KBM-7 (cell line): ENCODE measurements around the gene EGFR.

Experiments
- DNase-seq: peaks from one replicate; pipeline ENCODE4 v3.0.0-alpha.2; 2015
- in situ Hi-C: fragments of 300-500 bp; cut with MboI; formaldehyde crosslinking; loops from 2 replicates; pipeline ENCODE4 v1.14.3; 2020; ENCODE audit warnings: low sequenced_read_pairs, low pct_unique_long_range_greater_than_20kb, mixed read lengths

EGFR gene

GRCh38 chr7:55132550-55132889, 113.7 kb downstream of the EGFR start:
- in situ Hi-C loops, result no loop called here
- no peak for DNase-seq

GRCh38 chr7:55132890-55133551, 114.2 kb downstream of the EGFR start:
- DNase-seq, result no peak

GRCh38 chr7:55133630-55134358, 115.0 kb downstream of the EGFR start:
- no peak for DNase-seq
- in situ Hi-C loops, result no loop called here

More at GRCh38 chr7:55132890-55133551, 114.2 kb downstream of the EGFR start:
- in situ Hi-C loops, result no loop called here

- no peak for DNase-seq
Measured at GRCh38 chr7:55134359-55134725, 115.5 kb downstream of the EGFR start.

GRCh38 chr7:55134786-55135185, 116.0 kb downstream of the EGFR start:
- no peak for DNase-seq
- in situ Hi-C loops, result no loop called here

More at GRCh38 chr7:55134359-55134725, 115.5 kb downstream of the EGFR start:
- in situ Hi-C loops, result no loop called here

GRCh38 chr7:55135462-55135861, 116.6 kb downstream of the EGFR start:
- DNase-seq, result no peak
- in situ Hi-C loops, result no loop called here

GRCh38 chr7:55138663-55139062, 119.8 kb downstream of the EGFR start:
- DNase-seq, result no peak
- in situ Hi-C loops, result no loop called here

- DNase-seq, result no peak
- in situ Hi-C loops, result no loop called here
Measured at GRCh38 chr7:55140221-55140940, 121.6 kb downstream of the EGFR start.

GRCh38 chr7:55140941-55141278, 122.1 kb downstream of the EGFR start:
- no peak for DNase-seq
- in situ Hi-C loops, result no loop called here

GRCh38 chr7:55142919-55143600, 124.2 kb downstream of the EGFR start:
- in situ Hi-C loops, result no loop called here
- DNase-seq, result no peak

GRCh38 chr7:55144333-55145317, 125.8 kb downstream of the EGFR start:
- in situ Hi-C loops, result no loop called here

GRCh38 chr7:55145606-55146005, 126.8 kb downstream of the EGFR start:
- in situ Hi-C loops, result no loop called here
- DNase-seq, result no peak

More at GRCh38 chr7:55144333-55145317, 125.8 kb downstream of the EGFR start:
- no peak for DNase-seq

- in situ Hi-C loops, result no loop called here
- DNase-seq, result no peak
Measured at GRCh38 chr7:55147101-55147500, 128.3 kb downstream of the EGFR start.

GRCh38 chr7:55147736-55148135, 128.9 kb downstream of the EGFR start:
- DNase-seq, result no peak
- in situ Hi-C loops, result no loop called here

- DNase-seq, result no peak
- in situ Hi-C loops, result no loop called here
Measured at GRCh38 chr7:55148571-55148970, 129.8 kb downstream of the EGFR start.

GRCh38 chr7:55149001-55149400, 130.2 kb downstream of the EGFR start:
- in situ Hi-C loops, result no loop called here
- DNase-seq, result no peak

GRCh38 chr7:55150166-55150565, 131.3 kb downstream of the EGFR start:
- no peak for DNase-seq
- in situ Hi-C loops, result no loop called here

GRCh38 chr7:55150709-55151451, 132.1 kb downstream of the EGFR start:
- in situ Hi-C loops, result no loop called here
- DNase-seq, result no peak
